PC-9 (cell line): ENCODE measurements around the gene LRRC8D. TPM values are rescaled to one million over a fixed set of nuclear protein-coding genes. Genes with fewer than 3 reads are reported as not detected.

ENCODE experiments used
- BruUV-seq: library from RNA; stranded (reverse); fragments of 400-500 nt; replicated peaks from 2 replicates; lab custom pipeline; 2021; lab: Mats Ljungman, UMichigan
- CTCF ChIA-PET: fragments of 300-600 bp; sonication (Branson Sonifier 250); formaldehyde crosslinking; loops from one replicate; lab custom pipeline; 2022; ENCODE audit warnings: antibody characterized with exemption; lab: Charles Lee
- POLR2A ChIA-PET: fragments of 300-600 bp; sonication (Branson Sonifier 250); formaldehyde crosslinking; loops from one replicate; lab custom pipeline; 2022; ENCODE audit warnings: antibody characterized with exemption; ENCODE audit not compliant: unreplicated experiment; lab: Charles Lee
- DNase-seq, 2 experiments: peaks; one replicate each; pipeline versions ENCODE4 v3.0.0 to v3.0.0-alpha.2; 2015 to 2022; ENCODE audit warnings: mixed read lengths in 1 of 2
- H2AFZ ChIP-seq: fragments of 200-600 bp; sonication (generic); 2 replicates; pipeline ENCODE4 v1.8.1; 2017; ENCODE audit warnings: antibody characterized with exemption
- H3F3A ChIP-seq: fragments of 200-600 bp; sonication (generic); 2 replicates; pipeline ENCODE4 v1.8.1; 2017; ENCODE audit warnings: antibody characterized with exemption, mild to moderate bottlenecking, low read depth; ENCODE audit not compliant: insufficient read depth
- H3K27ac ChIP-seq: fragments of 200-600 bp; sonication (generic); 2 replicates; pipeline ENCODE4 v1.6.1; 2016; ENCODE audit warnings: mixed run types
- H3K27me3 ChIP-seq: fragments of 200-600 bp; sonication (generic); 2 replicates; pipeline ENCODE4 v1.6.1; 2016; ENCODE audit warnings: low read depth, mixed run types; ENCODE audit not compliant: insufficient read depth
- H3K36me3 ChIP-seq: fragments of 200-600 bp; sonication (generic); 2 replicates; pipeline ENCODE4 v1.6.1; 2016; ENCODE audit warnings: low read depth, mixed run types
- H3K4me1 ChIP-seq: fragments of 200-600 bp; sonication (generic); replicated peaks from 2 replicates; pipeline ENCODE4 v1.6.1; 2016; ENCODE audit warnings: mixed run types; ENCODE audit not compliant: insufficient read depth
- H3K4me2 ChIP-seq: fragments of 200-600 bp; sonication (generic); 2 replicates; pipeline ENCODE4 v1.6.1; 2017; ENCODE audit warnings: mixed run types
- H3K4me3 ChIP-seq: fragments of 200-600 bp; sonication (generic); 2 replicates; pipeline ENCODE4 v1.6.1; 2016; ENCODE audit warnings: mixed run types
- H3K79me2 ChIP-seq: fragments of 200-600 bp; sonication (generic); 2 replicates; pipeline ENCODE4 v1.6.1; 2017; ENCODE audit warnings: low read depth, mixed run types
- H3K9me2 ChIP-seq: fragments of 200-600 bp; sonication (generic); 2 replicates; pipeline ENCODE4 v1.8.1; 2017; ENCODE audit warnings: mild to moderate bottlenecking; ENCODE audit not compliant: insufficient read depth
- H3K9me3 ChIP-seq: fragments of 200-600 bp; sonication (generic); 2 replicates; pipeline ENCODE4 v1.8.1; 2016; ENCODE audit warnings: low read depth; ENCODE audit not compliant: insufficient read depth
- H4K20me1 ChIP-seq: fragments of 200-600 bp; sonication (generic); 2 replicates; pipeline ENCODE4 v1.8.1; 2017; ENCODE audit not compliant: insufficient read depth
- CTCF ChIP-seq: fragments of 200-600 bp; sonication (generic); conservative IDR thresholded peaks from 2 replicates; pipeline ENCODE4 v1.6.1; 2017; ENCODE audit warnings: mixed run types, antibody characterized with exemption, mild to moderate bottlenecking, moderate library complexity
- EZH2 ChIP-seq: fragments of 200-600 bp; sonication (generic); IDR thresholded peaks from 2 replicates; pipeline ENCODE4 v1.8.0; 2017; ENCODE audit warnings: antibody characterized with exemption, low read depth
- intact Hi-C: fragments of 100-400 bp; cut with micrococcal nuclease; formaldehyde crosslinking; loops from one replicate; pipeline ENCODE4 v1.10.0; 2022; ENCODE audit not compliant: unreplicated experiment
- total RNA-seq: library from RNA; stranded (reverse); gene quantifications from 2 replicates; pipeline ENCODE4 v1.2.3, GENCODE V29; 2021

The LRRC8D gene
- total RNA-seq, 1 experiment from 2014 or later, result 75.9 TPM

- no peaks in the 10 kb centered on the region for H4K20me1 ChIP-seq
- H3K4me1 ChIP-seq, result peaks cover 9% of the 10 kb centered on the region
- ChIA-PET POLR2A (no interaction called here), CTCF (no interaction called here)
- no peaks in the 10 kb centered on the region for H3K9me3 ChIP-seq
- intact Hi-C loops, result no loop called here
- no peak overlapping the region for H3K27ac ChIP-seq
- H3K4me3 ChIP-seq, result no peak overlapping the region
- no peaks in the 10 kb centered on the region for H3K79me2 ChIP-seq
- TF ChIP-seq CTCF (no peak), EZH2 (no peak)
- no peak for DNase-seq
- no peaks in the 10 kb centered on the region for H3K9me2 ChIP-seq
- H3K4me2 ChIP-seq, result no peak overlapping the region
- H3K36me3 ChIP-seq, result no peaks in the 10 kb centered on the region
- no peaks in the 10 kb centered on the region for H3K27me3 ChIP-seq
- no peak overlapping the region for H2AFZ ChIP-seq
- H3F3A ChIP-seq, result peaks cover 4% of the 10 kb centered on the region
- BruUV-seq, result no TSS peak
These were observed 145.8 kb downstream of the LRRC8D start for GRCh38 chr1:89966656-89967055.

GRCh38 chr1:89971600-89971999 is 150.8 kb downstream of the LRRC8D start:
- intact Hi-C loops, result loop anchor here (5.0 kb wide), 1 partner anchor 164 kb away; no protein-coding TSS in a partner anchor
- no TSS peak for BruUV-seq
- Histone ChIP-seq H3K4me3 (no peak overlapping the region), H3K9me3 (no peaks in the 10 kb centered on the region), H3K79me2 (no peaks in the 10 kb centered on the region), H3K36me3 (no peaks in the 10 kb centered on the region), H3K27ac (peak overlapping the region; percentile 99), H3K9me2 (no peaks in the 10 kb centered on the region), H3F3A (peaks cover 53% of the 10 kb centered on the region), H3K27me3 (no peaks in the 10 kb centered on the region), H4K20me1 (no peaks in the 10 kb centered on the region), H2AFZ (no peak overlapping the region), H3K4me1 (peaks cover 58% of the 10 kb centered on the region), H3K4me2 (peak overlapping the region; percentile 84)
- DNase-seq, result peak in 1 of 2 experiments; percentile 77
- no peak for TF ChIP-seq CTCF
- no peak for TF ChIP-seq EZH2
- CTCF ChIA-PET, result no interaction called here
- POLR2A ChIA-PET, result interaction anchor here (0.6 kb wide), 2 partner anchors 16 to 60 kb away, joined by 3 read pairs; no protein-coding TSS in a partner anchor

DNA sequence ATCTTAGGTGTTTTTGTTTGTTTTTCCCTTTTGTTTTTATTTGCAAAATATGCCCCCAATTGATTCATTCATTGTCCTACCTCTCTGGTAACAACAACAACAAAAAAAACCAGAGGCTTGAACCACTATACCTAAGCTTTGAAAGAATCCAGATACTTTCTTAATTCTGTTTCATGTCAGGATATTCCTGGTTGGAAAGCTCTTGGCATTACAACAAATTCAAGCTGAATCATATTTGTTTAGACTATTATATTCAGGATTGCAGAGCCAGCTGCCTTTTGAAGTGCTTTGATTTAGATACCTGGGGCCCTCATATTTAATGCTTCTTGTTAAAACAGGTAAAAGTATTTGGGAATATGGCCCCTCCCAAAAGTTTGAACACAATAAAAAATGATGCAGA is 151.2 kb downstream of the LRRC8D start:
- Histone ChIP-seq H3K4me2 (peak overlapping the region; percentile 84), H3K4me1 (peaks cover 63% of the 10 kb centered on the region), H3K9me3 (0 out of 2 replicates have a peak, but pooled peaks cover 2% of the 10 kb centered on the region), H3K27ac (peak overlapping the region; percentile 99), H3K4me3 (no peak overlapping the region), H4K20me1 (no peaks in the 10 kb centered on the region), H3K79me2 (no peaks in the 10 kb centered on the region), H3F3A (peaks cover 57% of the 10 kb centered on the region), H2AFZ (no peak overlapping the region), H3K27me3 (no peaks in the 10 kb centered on the region), H3K9me2 (no peaks in the 10 kb centered on the region), H3K36me3 (no peaks in the 10 kb centered on the region)
- TF ChIP-seq EZH2 (no peak), CTCF (no peak)
- ChIA-PET POLR2A (interaction anchor here (0.6 kb wide), 1 partner anchor 16 kb away, joined by 3 read pairs; no protein-coding TSS in a partner anchor), CTCF (no interaction called here)
- no peak for DNase-seq
- intact Hi-C loops, result loop anchor here (5.0 kb wide), 1 partner anchor 165 kb away; no protein-coding TSS in a partner anchor
- no TSS peak for BruUV-seq
